GM19099 (cell line): ENCODE data around the gene BPIFB6.

Experiments used
- POLR2A ChIP-seq: IDR thresholded peaks from 3 replicates; pipeline ENCODE4 v1.6.1; 2011; ENCODE audit warnings: low read depth; ENCODE audit not compliant: insufficient read length; ENCODE audit errors: extremely low read depth

The BPIFB6 gene

DNA sequence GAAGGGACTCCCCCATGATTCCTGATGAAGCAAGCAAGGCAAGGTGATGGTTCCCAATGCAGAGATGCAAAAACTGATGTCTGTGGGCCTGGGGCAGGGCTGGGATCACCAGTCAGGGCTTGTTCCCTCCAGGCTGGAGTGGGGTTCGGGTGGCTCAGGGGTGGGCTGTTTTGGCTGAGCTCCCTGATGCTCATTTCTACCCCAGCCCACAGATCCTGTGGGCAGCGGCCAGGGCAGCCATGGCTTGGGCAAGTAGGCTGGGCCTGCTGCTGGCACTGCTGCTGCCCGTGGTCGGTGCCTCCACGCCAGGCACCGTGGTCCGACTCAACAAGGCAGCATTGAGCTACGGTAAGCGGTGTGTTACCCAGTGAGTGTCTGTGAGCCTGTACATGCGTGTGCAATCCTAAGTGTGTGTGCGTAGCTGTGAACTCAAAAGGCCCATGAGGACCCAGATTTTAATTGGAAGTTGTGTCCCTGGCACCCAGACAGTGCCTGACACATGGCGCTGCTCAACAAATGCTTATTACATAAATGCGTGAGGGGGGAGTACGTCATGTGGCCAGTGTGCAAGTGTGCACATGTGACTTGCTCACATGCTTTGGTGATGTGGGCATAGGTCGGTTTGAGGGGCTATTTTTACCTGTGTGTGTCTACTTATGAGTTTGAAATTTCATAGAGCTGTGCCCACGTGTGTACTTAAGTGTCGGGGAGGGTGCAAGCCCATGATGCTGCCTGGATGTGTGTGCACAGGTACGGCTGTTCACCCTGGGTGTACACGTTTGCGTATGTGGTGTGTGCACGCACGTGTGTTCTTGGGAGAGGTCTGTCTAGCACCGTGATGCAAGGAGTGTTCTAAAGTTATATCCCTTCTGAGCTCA lies 22.9 kb upstream of the BPIFB6 start:
- no peak for TF ChIP-seq POLR2A

GRCh38 chr20:33009214-33010132 lies 22.0 kb upstream of the BPIFB6 start:
- TF ChIP-seq POLR2A, result no peak

GRCh38 chr20:33010133-33010504 lies 21.3 kb upstream of the BPIFB6 start:
- no peak for TF ChIP-seq POLR2A

GRCh38 chr20:33010674-33011449 lies 20.6 kb upstream of the BPIFB6 start:
- no peak for TF ChIP-seq POLR2A

- no peak for TF ChIP-seq POLR2A
Measured at GRCh38 chr20:33012327-33013189, 18.9 kb upstream of the BPIFB6 start.

GRCh38 chr20:33013701-33014326 lies 17.6 kb upstream of the BPIFB6 start:
- no peak for TF ChIP-seq POLR2A

DNA sequence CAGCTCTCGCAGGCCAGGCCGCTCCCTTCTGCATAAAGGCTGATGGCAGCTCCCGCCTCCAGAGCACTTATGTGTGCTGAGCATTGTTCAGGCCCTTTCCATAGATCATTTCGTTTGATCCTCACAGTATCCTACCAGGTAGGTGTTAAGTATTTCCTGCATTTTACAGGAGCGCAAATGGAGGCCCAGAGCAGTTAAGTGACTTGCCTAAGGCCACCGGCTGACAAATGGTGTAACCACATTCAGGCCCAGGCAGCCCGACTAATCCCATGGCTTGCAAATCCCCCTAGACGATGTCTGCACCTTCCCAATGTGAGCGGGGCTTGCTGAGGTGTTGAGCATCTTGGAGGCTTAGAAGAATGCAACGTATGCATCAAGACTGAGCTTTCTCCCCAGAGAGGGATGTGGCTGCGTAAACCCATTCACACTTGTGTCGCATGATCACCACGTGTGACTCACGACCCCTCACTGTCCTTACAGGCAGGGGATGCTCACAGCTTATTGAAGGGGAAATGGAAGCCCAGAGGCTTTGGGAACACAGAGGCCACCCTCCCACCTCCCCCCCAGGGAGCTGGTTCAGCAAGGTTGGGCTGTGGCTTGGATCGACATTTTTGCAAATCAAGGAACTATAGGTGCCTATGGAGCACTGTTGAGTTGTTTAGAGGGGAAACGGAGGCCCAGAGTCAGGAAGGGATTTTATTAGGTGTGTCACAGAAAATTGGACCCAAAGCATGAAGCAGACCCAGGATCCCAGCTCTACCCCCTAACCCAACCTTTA lies 16.9 kb upstream of the BPIFB6 start:
- no peak for TF ChIP-seq POLR2A

DNA sequence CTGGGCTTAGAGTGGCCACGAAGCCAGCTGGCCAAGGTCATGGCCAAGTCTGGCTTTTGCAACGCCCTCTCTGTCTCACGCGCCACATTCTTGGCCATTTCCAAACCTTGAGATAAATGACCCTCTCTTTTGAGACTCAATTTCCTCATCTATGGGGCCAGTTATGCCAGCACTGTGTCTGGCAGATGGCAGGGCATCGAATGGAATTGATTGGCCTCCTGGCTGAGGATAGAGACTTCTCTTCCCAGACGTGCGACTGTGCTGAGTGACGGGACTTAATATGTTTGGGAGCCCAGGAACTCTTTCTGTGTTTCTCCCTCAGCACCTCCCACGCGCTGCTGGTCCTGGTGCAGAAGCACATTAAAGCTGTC lies 16.3 kb upstream of the BPIFB6 start:
- no peak for TF ChIP-seq POLR2A

DNA sequence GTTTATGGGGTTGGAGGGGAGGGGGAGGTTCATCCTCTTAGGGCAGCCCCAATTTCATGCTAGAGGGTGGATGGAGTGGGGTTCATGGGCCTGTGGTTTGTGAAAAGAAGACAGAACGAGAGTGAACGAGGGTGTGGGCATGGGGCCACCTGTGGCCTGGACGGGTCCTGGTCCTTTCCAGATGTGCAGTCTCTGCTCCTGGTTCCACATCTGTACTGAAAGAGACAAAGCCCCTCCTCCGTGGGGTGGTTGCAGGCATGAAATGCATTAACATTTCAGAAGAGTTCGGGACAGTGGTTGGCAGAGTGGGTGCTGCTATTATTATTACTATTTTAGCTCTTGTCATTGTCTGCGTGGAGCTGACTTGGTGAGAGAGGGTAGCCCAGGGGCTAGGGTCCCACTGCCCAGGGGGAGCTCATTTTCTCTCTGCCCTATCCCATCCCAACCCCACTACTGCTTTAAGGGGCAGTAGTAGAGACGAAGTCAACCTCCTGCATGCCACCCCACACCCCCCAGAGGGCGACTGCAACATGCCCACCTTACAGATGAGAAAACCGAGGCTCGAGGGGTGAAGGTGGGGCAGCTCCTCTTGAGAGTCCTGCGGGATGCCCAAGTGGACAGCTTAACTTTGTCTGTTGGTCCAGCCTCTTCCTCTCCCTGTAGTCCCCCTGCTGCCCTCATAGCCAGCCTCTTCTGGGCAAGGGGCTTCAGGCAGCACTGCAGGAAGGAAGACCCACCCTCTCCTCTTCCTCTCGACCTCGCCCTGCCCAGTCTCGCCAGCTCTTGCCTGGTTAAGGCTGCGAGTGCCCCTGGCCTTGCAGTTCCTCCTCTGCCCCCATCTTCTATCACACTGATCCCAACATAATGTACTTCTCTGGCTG lies 15.5 kb upstream of the BPIFB6 start:
- TF ChIP-seq POLR2A, result no peak

GRCh38 chr20:33016581-33017109 lies 14.8 kb upstream of the BPIFB6 start:
- TF ChIP-seq POLR2A, result no peak

GRCh38 chr20:33017542-33017941 lies 13.9 kb upstream of the BPIFB6 start:
- TF ChIP-seq POLR2A, result no peak
